B cell (primary cell): ENCODE data around the gene FKBP1A. TPM values are rescaled to one million over a fixed set of nuclear protein-coding genes. Genes with fewer than 3 reads are reported as not detected.

Experiments used
- ATAC-seq: fragments of 200-7000 bp; cut with Tn5 transposase; one replicate; pipeline ENCODE4 v1.10.0; 2021; ENCODE audit warnings: low read depth, mild to moderate bottlenecking, moderate number of reproducible peaks, moderate library complexity
- CTCF ChIA-PET: fragments of 350-600 bp; sonication (Branson Sonifier 250); formaldehyde crosslinking; loops from one replicate; lab custom pipeline; 2021; ENCODE audit warnings: antibody characterized with exemption, inconsistent platforms; lab: Charles Lee
- POLR2A ChIA-PET: fragments of 350-600 bp; sonication (Branson Sonifier 250); formaldehyde crosslinking; loops from one replicate; lab custom pipeline; 2021; ENCODE audit warnings: antibody characterized with exemption; lab: Charles Lee
- DNase-seq: peaks from one replicate; pipeline ENCODE4 v3.0.0; 2013
- H2AFZ ChIP-seq: 2 replicates; pipeline ENCODE4 v1.6.1; 2012; ENCODE audit warnings: mild to moderate bottlenecking, low read depth, low read length; ENCODE audit not compliant: insufficient read depth, poor library complexity, severe bottlenecking
- H3K27ac ChIP-seq, 2 donors: 1 replicate in 1 of 2; 2 replicates in 1 of 2; pipeline ENCODE4 v1.5.1; 2012 to 2013; ENCODE audit warnings: low read length in 2 of 2, mild to moderate bottlenecking in 2 of 2, moderate library complexity in 1 of 2
- H3K27me3 ChIP-seq, 4 experiments: fragments of 200-600 bp in 1 of 4; sonication (generic) in 1 of 4; replicated peaks in 1 of 4; 1 replicate in 2 of 4; 2 replicates in 2 of 4; pipeline versions ENCODE4 v1.6.1 to v1.7.0; 2013 to 2016; ENCODE audit warnings: low read length in 3 of 4, mild to moderate bottlenecking in 2 of 4, mixed read lengths in 1 of 4, moderate library complexity in 1 of 4; ENCODE audit not compliant: insufficient read depth in 4 of 4, control insufficient read depth in 3 of 4; ENCODE audit errors: control extremely low read depth in 1 of 4
- H3K36me3 ChIP-seq, 2 experiments: replicated peaks in 1 of 2; 1 replicate in 1 of 2; 2 replicates in 1 of 2; pipeline versions ENCODE4 v1.6.1 to v1.7.1; 2013; ENCODE audit warnings: low read length in 1 of 2; ENCODE audit not compliant: insufficient read depth in 2 of 2, control insufficient read depth in 1 of 2; ENCODE audit errors: control extremely low read depth in 1 of 2, extremely low read depth in 1 of 2
- H3K4me1 ChIP-seq, 2 donors: fragments of 200-600 bp in 1 of 2; sonication (generic) in 1 of 2; 1 replicate in 1 of 2; 2 replicates in 1 of 2; pipeline versions ENCODE4 v1.5.1 to v1.6.1; 2013 to 2017; ENCODE audit warnings: low read length in 2 of 2; ENCODE audit not compliant: control insufficient read depth in 2 of 2, insufficient read depth in 2 of 2
- H3K4me2 ChIP-seq: replicated peaks from 2 replicates; pipeline ENCODE3; 2012; ENCODE audit warnings: mild to moderate bottlenecking, low read depth, low read length; ENCODE audit not compliant: poor library complexity, severe bottlenecking
- H3K4me3 ChIP-seq, 5 experiments: fragments of 200-600 bp in 1 of 5; sonication (generic) in 1 of 5; 1 replicate in 3 of 5; 2 replicates in 2 of 5; pipeline versions ENCODE4 v1.5.1 to v1.7.0; 2011 to 2016; ENCODE audit warnings: low read length in 4 of 5, mild to moderate bottlenecking in 4 of 5, low read depth in 2 of 5, control low read depth in 1 of 5, moderate library complexity in 1 of 5; ENCODE audit not compliant: insufficient read depth in 1 of 5; ENCODE audit errors: control extremely low read depth in 1 of 5, extremely low read depth in 1 of 5
- H3K79me2 ChIP-seq: fragments of 200-600 bp; sonication (generic); one replicate; pipeline ENCODE4 v1.6.0; 2016; ENCODE audit warnings: low read length; ENCODE audit not compliant: control insufficient read depth, insufficient read depth
- H3K9ac ChIP-seq: fragments of 200-600 bp; sonication (generic); 2 replicates; pipeline ENCODE4 v1.6.1; 2017; ENCODE audit warnings: mild to moderate bottlenecking, low read length, moderate library complexity
- H3K9me3 ChIP-seq, 3 donors: one replicate each; pipeline versions ENCODE4 v1.6.1 to v1.7.1; 2013; ENCODE audit warnings: low read length in 2 of 3; ENCODE audit not compliant: control insufficient read depth in 2 of 3, insufficient read depth in 1 of 3; ENCODE audit errors: control extremely low read depth in 1 of 3
- H4K20me1 ChIP-seq: 2 replicates; pipeline ENCODE4 v1.6.0; 2012; ENCODE audit warnings: mild to moderate bottlenecking, low read length; ENCODE audit not compliant: insufficient read depth, control insufficient read depth, poor library complexity, severe bottlenecking
- H3K27ac Mint-ChIP-seq: one replicate; pipeline ENCODE4 v1.8.0; 2021; ENCODE audit warnings: mixed read lengths
- H3K27me3 Mint-ChIP-seq: one replicate; pipeline ENCODE4 v1.8.0; 2021; ENCODE audit warnings: mixed read lengths
- H3K4me1 Mint-ChIP-seq: one replicate; pipeline ENCODE4 v1.8.0; 2021; ENCODE audit warnings: mixed read lengths
- H3K4me3 Mint-ChIP-seq: one replicate; pipeline ENCODE4 v1.8.0; 2021; ENCODE audit warnings: mixed read lengths
- H3K9me3 Mint-ChIP-seq: one replicate; pipeline ENCODE4 v1.8.0; 2022; ENCODE audit warnings: mixed read lengths; ENCODE audit not compliant: insufficient read depth
- EZH2 ChIP-seq: IDR thresholded peaks from 2 replicates; pipeline ENCODE4 v1.6.1; 2012; ENCODE audit warnings: borderline replicate concordance, low read depth, mild to moderate bottlenecking, moderate library complexity, low read length; ENCODE audit not compliant: insufficient read depth, poor library complexity, severe bottlenecking
- WGBS: methylation state at CpG from one replicate; pipeline ENCODE4 v1.1.5; 2013; ENCODE audit warnings: missing lambda C conversion rate; ENCODE audit not compliant: insufficient coverage; 5-methylcytosine and 5-hydroxymethylcytosine counted together
- intact Hi-C: fragments of 100-400 bp; cut with micrococcal nuclease; formaldehyde crosslinking; loops from one replicate; pipeline ENCODE4 v1.10.0; 2022
- polyA plus RNA-seq: library from polyadenylated mRNA; depleted of rRNA; stranded (reverse); fragments of >200 nt; gene quantifications from 2 replicates; pipeline ENCODE4 v1.2.3, GENCODE V29; 2012
- total RNA-seq, 2 donors: library from RNA; stranded (reverse); fragments of 120-200 nt in 1 of 2; gene quantifications; 1 replicate in 1 of 2; 2 replicates in 1 of 2; pipeline versions ENCODE4 v1.2.3 to v1.2.4, GENCODE V29; 2013 to 2022
- TF ChIP-seq, protein P1 (sequence below): fragments of 200-600 bp; IDR thresholded peaks from one replicate; pipeline ENCODE4 v1.8.0; 2022; ENCODE audit warnings: antibody characterized with exemption, mild to moderate bottlenecking

The FKBP1A gene
- total and polyA plus RNA-seq, 2 donors (not counting 1 experiment from before 2014, with no cell fraction given), result 86.3 to 86.7 TPM

- no peak overlapping the region for H3K27ac ChIP-seq
- TF ChIP-seq, protein P1, sequence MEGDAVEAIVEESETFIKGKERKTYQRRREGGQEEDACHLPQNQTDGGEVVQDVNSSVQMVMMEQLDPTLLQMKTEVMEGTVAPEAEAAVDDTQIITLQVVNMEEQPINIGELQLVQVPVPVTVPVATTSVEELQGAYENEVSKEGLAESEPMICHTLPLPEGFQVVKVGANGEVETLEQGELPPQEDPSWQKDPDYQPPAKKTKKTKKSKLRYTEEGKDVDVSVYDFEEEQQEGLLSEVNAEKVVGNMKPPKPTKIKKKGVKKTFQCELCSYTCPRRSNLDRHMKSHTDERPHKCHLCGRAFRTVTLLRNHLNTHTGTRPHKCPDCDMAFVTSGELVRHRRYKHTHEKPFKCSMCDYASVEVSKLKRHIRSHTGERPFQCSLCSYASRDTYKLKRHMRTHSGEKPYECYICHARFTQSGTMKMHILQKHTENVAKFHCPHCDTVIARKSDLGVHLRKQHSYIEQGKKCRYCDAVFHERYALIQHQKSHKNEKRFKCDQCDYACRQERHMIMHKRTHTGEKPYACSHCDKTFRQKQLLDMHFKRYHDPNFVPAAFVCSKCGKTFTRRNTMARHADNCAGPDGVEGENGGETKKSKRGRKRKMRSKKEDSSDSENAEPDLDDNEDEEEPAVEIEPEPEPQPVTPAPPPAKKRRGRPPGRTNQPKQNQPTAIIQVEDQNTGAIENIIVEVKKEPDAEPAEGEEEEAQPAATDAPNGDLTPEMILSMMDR, result no peak
- TF ChIP-seq EZH2, result no peak
- H4K20me1 ChIP-seq, result peaks cover 5% of the 10 kb centered on the region
- H3K79me2 ChIP-seq, result peaks cover 60% of the 10 kb centered on the region
- no peaks in the 10 kb centered on the region for H3K9me3 ChIP-seq
- Mint-ChIP-seq H3K4me1 (peaks cover 56% of the 10 kb centered on the region), H3K27ac (no peak overlapping the region), H3K4me3 (no peak overlapping the region), H3K27me3 (no peaks in the 10 kb centered on the region), H3K9me3 (no peaks in the 10 kb centered on the region)
- no peak overlapping the region for H3K4me2 ChIP-seq
- no peak for ATAC-seq
- H3K27me3 ChIP-seq, result no peaks in the 10 kb centered on the region
- no peak overlapping the region for H3K4me3 ChIP-seq
- ChIA-PET POLR2A (no interaction called here), CTCF (interaction anchor here (0.6 to 2.0 kb wide), 4 partner anchors 18 to 171 kb away, joined by 3 to 6 read pairs (median 4); no protein-coding TSS in a partner anchor)
- no peak for DNase-seq
- intact Hi-C loops, result no loop called here
- H3K4me1 ChIP-seq, result peaks cover 19 to 29% of the 10 kb centered on the region in 2 donors
- WGBS, result 90% methylated on average over 2 of the region's 2 CpGs
- H3K36me3 ChIP-seq, result peaks cover 0 to 19% of the 10 kb centered on the region in 2 experiments
- no peak overlapping the region for H3K9ac ChIP-seq
- no peak overlapping the region for H2AFZ ChIP-seq
These were observed 60.0 kb downstream of the FKBP1A start for GRCh38 chr20:1332749-1333300.

DNA sequence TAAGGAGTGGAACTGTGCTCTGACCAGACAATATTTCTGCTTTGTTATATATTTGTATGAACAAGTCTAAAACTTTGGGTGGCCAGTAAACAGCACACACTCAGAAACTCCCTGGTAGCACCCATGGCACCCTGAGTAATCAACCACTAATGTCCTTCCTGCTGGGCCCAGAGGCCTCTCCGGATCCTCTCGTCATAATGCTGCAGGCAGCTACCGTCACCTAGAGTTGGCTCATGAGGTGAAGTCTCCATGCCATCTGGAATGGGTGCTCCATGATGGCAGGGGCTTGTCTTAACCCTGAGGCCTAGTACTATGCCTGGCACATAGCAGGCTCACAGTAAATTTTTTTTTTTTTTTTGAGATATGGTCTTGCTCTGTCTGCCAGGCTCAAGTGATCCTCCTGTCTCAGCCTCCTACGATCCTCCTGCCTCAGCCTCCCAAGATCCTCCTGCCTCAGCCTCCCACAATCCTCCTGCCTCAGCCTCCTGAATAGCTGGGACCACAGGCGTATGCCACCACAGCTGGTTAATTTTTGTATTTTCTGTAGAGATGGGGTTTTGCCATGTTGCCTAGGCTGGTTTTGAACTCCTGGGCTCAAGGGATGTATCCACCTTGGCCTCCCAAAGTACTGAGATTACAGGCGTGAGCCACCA lies 60.9 kb downstream of the FKBP1A start:
- POLR2A ChIA-PET, result no interaction called here
- 95% methylated on average over 4 of the region's 6 CpGs for WGBS

More for the DNA sequence above, 60.9 kb downstream of the FKBP1A start:
- Mint-ChIP-seq H3K9me3 (no peaks in the 10 kb centered on the region), H3K27me3 (no peaks in the 10 kb centered on the region), H3K27ac (peak overlapping the region; percentile 53), H3K4me1 (peaks cover 60% of the 10 kb centered on the region), H3K4me3 (no peak overlapping the region)
- Histone ChIP-seq H2AFZ (no peak overlapping the region), H3K27ac (no peak overlapping the region), H3K4me2 (no peak overlapping the region), H3K9me3 (no peaks in the 10 kb centered on the region), H3K36me3 (peaks cover 0 to 19% of the 10 kb centered on the region in 2 experiments), H3K27me3 (no peaks in the 10 kb centered on the region), H4K20me1 (peaks cover 4% of the 10 kb centered on the region), H3K9ac (no peak overlapping the region), H3K4me3 (no peak overlapping the region), H3K79me2 (peaks cover 68% of the 10 kb centered on the region), H3K4me1 (peaks cover 16 to 21% of the 10 kb centered on the region in 2 donors)
- CTCF ChIA-PET, result interaction anchor here (2.0 kb wide), 1 partner anchor 172 kb away, joined by 6 read pairs; no protein-coding TSS in a partner anchor
- ATAC-seq, result no peak
- DNase-seq, result no peak
- intact Hi-C loops, result no loop called here
- TF ChIP-seq, protein P1, result no peak
